Endodermal cell (in vitro differentiated cells): Measurements from ENCODE around the gene LIPC. TPM values are rescaled to one million over a fixed set of nuclear protein-coding genes. Genes with fewer than 3 reads are reported as not detected.

Experiments used
- DNase-seq: peaks from one replicate; pipeline ENCODE4 v3.0.0-alpha.2; 2017
- H3K27ac ChIP-seq: 2 replicates; pipeline ENCODE4 v1.5.1; 2013; ENCODE audit warnings: mild to moderate bottlenecking, low read depth, low read length, moderate library complexity
- H3K27me3 ChIP-seq: 2 replicates; pipeline ENCODE4 v1.6.1; 2013; ENCODE audit warnings: mild to moderate bottlenecking, low read length, moderate library complexity; ENCODE audit not compliant: insufficient read depth, control insufficient read depth, poor library complexity, severe bottlenecking
- H3K36me3 ChIP-seq: 2 replicates; pipeline ENCODE4 v1.7.0; 2013; ENCODE audit warnings: mild to moderate bottlenecking, low read length, moderate library complexity; ENCODE audit not compliant: control insufficient read depth, insufficient read depth
- H3K4me1 ChIP-seq: one replicate; pipeline ENCODE4 v1.7.0; 2013; ENCODE audit warnings: low read length; ENCODE audit not compliant: control insufficient read depth, insufficient read depth
- H3K4me3 ChIP-seq: 2 replicates; pipeline ENCODE4 v1.5.1; 2013; ENCODE audit warnings: mild to moderate bottlenecking, low read length, moderate library complexity
- H3K9ac ChIP-seq: 2 replicates; pipeline ENCODE4 v1.6.1; 2013; ENCODE audit warnings: mild to moderate bottlenecking, low read length, moderate library complexity; ENCODE audit not compliant: poor library complexity, severe bottlenecking; ENCODE audit errors: extremely low read depth
- H3K9me3 ChIP-seq: 2 replicates; pipeline ENCODE4 v1.6.1; 2013; ENCODE audit warnings: mild to moderate bottlenecking, low read length, moderate library complexity; ENCODE audit not compliant: control insufficient read depth
- H3K27ac Mint-ChIP-seq: 2 replicates; pipeline ENCODE4 v1.8.0; 2020; ENCODE audit warnings: mixed read lengths
- H3K27me3 Mint-ChIP-seq: 2 replicates; pipeline ENCODE4 v1.8.0; 2021; ENCODE audit warnings: mild to moderate bottlenecking, mixed read lengths; ENCODE audit not compliant: insufficient read depth
- H3K36me3 Mint-ChIP-seq: 2 replicates; pipeline ENCODE4 v1.8.0; 2020; ENCODE audit warnings: low read depth, mixed read lengths
- H3K4me1 Mint-ChIP-seq: 2 replicates; pipeline ENCODE4 v1.8.0; 2020; ENCODE audit warnings: mixed read lengths
- H3K4me3 Mint-ChIP-seq: 2 replicates; pipeline ENCODE4 v1.8.0; 2020; ENCODE audit warnings: mild to moderate bottlenecking, moderate library complexity, mixed read lengths
- H3K9me3 Mint-ChIP-seq: 2 replicates; pipeline ENCODE4 v1.8.0; 2020; ENCODE audit warnings: mild to moderate bottlenecking, mixed read lengths
- CTCF ChIP-seq: fragments of 200-600 bp; sonication (generic); conservative IDR thresholded peaks from 2 replicates; pipeline ENCODE4 v1.5.0; 2021; ENCODE audit warnings: antibody characterized with exemption, mild to moderate bottlenecking
- WGBS, 2 experiments: methylation state at CpG; one replicate each; pipeline versions ENCODE4 v1.1.5 to v1.1.7; 2013; ENCODE audit warnings: missing lambda C conversion rate in 2 of 2, mixed read lengths in 1 of 2; ENCODE audit not compliant: insufficient coverage in 1 of 2, insufficient read length in 1 of 2; 5-methylcytosine and 5-hydroxymethylcytosine counted together
- total RNA-seq, 2 donors: library from RNA; stranded (reverse); fragmentation: NEBNext Ultra II Directional in 1 of 2; extraction: Animal tissue kit (Norgen Biotek cat#: 25700) in 1 of 2; gene quantifications; 2 replicates in 1 of 2; 3 replicates in 1 of 2; pipeline ENCODE4 v1.2.1, GENCODE V29; 2021

LIPC gene
- total RNA-seq, 2 donors from 2014 or later = not detected

GRCh38 chr15:58472221-58472620 is 40.4 kb downstream of the LIPC start:
- Histone ChIP-seq H3K9me3 (no peaks in the 10 kb centered on the region), H3K36me3 (no peaks in the 10 kb centered on the region), H3K4me1 (peaks cover 8% of the 10 kb centered on the region), H3K4me3 (no peak overlapping the region), H3K9ac (no peak overlapping the region), H3K27ac (no peak overlapping the region), H3K27me3 (no peaks in the 10 kb centered on the region)
- Mint-ChIP-seq H3K36me3 (no peaks in the 10 kb centered on the region), H3K4me1 (peaks cover 24% of the 10 kb centered on the region), H3K27me3 (peaks cover 2% of the 10 kb centered on the region), H3K9me3 (no peaks in the 10 kb centered on the region), H3K27ac (no peak overlapping the region), H3K4me3 (no peak overlapping the region)
- 83% methylated on average over 2 to 4 of the region's 4 CpGs for WGBS, 2 experiments
- no peak for DNase-seq
- TF ChIP-seq CTCF = no peak

- peaks cover 8% of the 10 kb centered on the region for H3K4me1 ChIP-seq
- DNase-seq = peak; percentile 63
- peak overlapping the region; percentile 55 for H3K27ac ChIP-seq
- no peaks in the 10 kb centered on the region for H3K9me3 Mint-ChIP-seq
- no peak overlapping the region for H3K4me3 Mint-ChIP-seq
- peaks cover 2% of the 10 kb centered on the region for H3K27me3 Mint-ChIP-seq
- peaks cover 20% of the 10 kb centered on the region for H3K4me1 Mint-ChIP-seq
- WGBS, 2 experiments = 58 to 66% methylated on average over 3 to 8 of the region's 8 CpGs
- peak overlapping the region; percentile 82 for H3K27ac Mint-ChIP-seq
- no peak overlapping the region for H3K9ac ChIP-seq
- no peaks in the 10 kb centered on the region for H3K36me3 Mint-ChIP-seq
- no peaks in the 10 kb centered on the region for H3K9me3 ChIP-seq
- TF ChIP-seq CTCF = no peak
- H3K27me3 ChIP-seq = no peaks in the 10 kb centered on the region
- no peaks in the 10 kb centered on the region for H3K36me3 ChIP-seq
- H3K4me3 ChIP-seq = no peak overlapping the region
Measured at GRCh38 chr15:58472821-58473581, 41.2 kb downstream of the LIPC start.

- H3K27ac Mint-ChIP-seq = no peak overlapping the region
- TF ChIP-seq CTCF = no peak
- no peaks in the 10 kb centered on the region for H3K27me3 ChIP-seq
- H3K9ac ChIP-seq = no peak overlapping the region
- peaks cover 2% of the 10 kb centered on the region for H3K27me3 Mint-ChIP-seq
- no peaks in the 10 kb centered on the region for H3K36me3 Mint-ChIP-seq
- no peaks in the 10 kb centered on the region for H3K9me3 Mint-ChIP-seq
- 93 to 100% methylated on average over 1 to 2 of the region's 2 CpGs for WGBS, 2 experiments
- H3K4me1 ChIP-seq = peaks cover 8% of the 10 kb centered on the region
- no peak overlapping the region for H3K4me3 Mint-ChIP-seq
- DNase-seq = no peak
- H3K36me3 ChIP-seq = no peaks in the 10 kb centered on the region
- H3K9me3 ChIP-seq = no peaks in the 10 kb centered on the region
- no peak overlapping the region for H3K4me3 ChIP-seq
- peaks cover 20% of the 10 kb centered on the region for H3K4me1 Mint-ChIP-seq
- no peak overlapping the region for H3K27ac ChIP-seq
Measured at GRCh38 chr15:58473724-58474123, 41.9 kb downstream of the LIPC start.
